Mesenteric fat pad (tissue), 1 donor: ENCODE measurements around the gene PDE8B. TPM values are rescaled to one million over a fixed set of nuclear protein-coding genes. Genes with fewer than 3 reads are reported as not detected.

ENCODE experiments used
- DNase-seq: peaks from one replicate; pipeline ENCODE4 v3.0.0-alpha.2; 2020; ENCODE audit warnings: low spot score
- long read RNA-seq: library from polyadenylated mRNA; unstranded; transcript quantifications from one replicate; pipeline ENCODE4 v2.0.0, GENCODE V29; 2020
- total RNA-seq: library from RNA; stranded (reverse); fragmentation: NEBNext Ultra II Directional; extraction: Animal tissue kit (Norgen Biotek cat#: 25700); gene quantifications from one replicate; pipeline ENCODE4 v1.2.1, GENCODE V29; 2021
- donor health status: DM: yes; HTN: yes; CAD: no.

PDE8B gene
- 37.5 TPM for total RNA-seq
- long read RNA-seq, partial matches to known transcripts, result 3 of 9 reads
- long read RNA-seq, other reads (novel, unspliced or antisense), result 6 of 9 reads

- no peak for DNase-seq
These were observed at the start of gene PDE8B for GRCh38 chr5:77210091-77210963. Gene PDE8B (plus strand): TSS chr5:77210680. CDS start chr5:77210926, 246 bp downstream.

- DNase-seq, result no peak
These were observed 47.0 kb upstream of the PDE8B start for GRCh38 chr5:77163453-77163852.

GRCh38 chr5:77167063-77167462, 43.4 kb upstream of the PDE8B start:
- no peak for DNase-seq

- no peak for DNase-seq
These were observed 42.8 kb upstream of the PDE8B start for GRCh38 chr5:77167695-77168121.

- no peak for DNase-seq
These were observed 42.2 kb upstream of the PDE8B start for GRCh38 chr5:77168161-77168878.

GRCh38 chr5:77168879-77169244, 41.6 kb upstream of the PDE8B start:
- DNase-seq, result no peak

- no peak for DNase-seq
These were observed 40.1 kb upstream of the PDE8B start for GRCh38 chr5:77170196-77170890.

GRCh38 chr5:77171141-77171910, 39.2 kb upstream of the PDE8B start:
- DNase-seq, result no peak

GRCh38 chr5:77172713-77173328, 37.7 kb upstream of the PDE8B start:
- DNase-seq, result no peak

GRCh38 chr5:77174526-77174925, 36.0 kb upstream of the PDE8B start:
- no peak for DNase-seq

- no peak for DNase-seq
These were observed 35.2 kb upstream of the PDE8B start for GRCh38 chr5:77175231-77175630.

- DNase-seq, result no peak
These were observed 34.1 kb upstream of the PDE8B start for GRCh38 chr5:77176429-77176828.

GRCh38 chr5:77177576-77177975, 32.9 kb upstream of the PDE8B start:
- DNase-seq, result no peak

- DNase-seq, result no peak
These were observed 30.1 kb upstream of the PDE8B start for GRCh38 chr5:77180167-77181081.

GRCh38 chr5:77181173-77181572, 29.3 kb upstream of the PDE8B start:
- no peak for DNase-seq

- no peak for DNase-seq
These were observed 28.7 kb upstream of the PDE8B start for GRCh38 chr5:77181596-77182304.

GRCh38 chr5:77182367-77182766, 28.1 kb upstream of the PDE8B start:
- DNase-seq, result no peak

- DNase-seq, result no peak
These were observed 23.7 kb upstream of the PDE8B start for GRCh38 chr5:77186652-77187370.
